GM04503 (cell line): Measurements from ENCODE around the gene DPCD.
"Not testable (repeated sequence)": the region's sequence is repeated elsewhere in the genome, so short reads cannot be mapped to it uniquely, and the experiment has no call there.

Source experiments
- DNase-seq: peaks from one replicate; pipeline ENCODE4 v3.0.0-alpha.2; 2012; ENCODE audit warnings: low read depth

DPCD gene

GRCh38 chr10:101618871-101619270, 30.8 kb downstream of the DPCD start:
- no peak for DNase-seq

- DNase-seq: no peak
Measured at GRCh38 chr10:101619983-101620382, 31.9 kb downstream of the DPCD start.

GRCh38 chr10:101623528-101623927, 35.4 kb downstream of the DPCD start:
- DNase-seq: no peak

GRCh38 chr10:101624526-101625102, 36.5 kb downstream of the DPCD start:
- no peak for DNase-seq

GRCh38 chr10:101625821-101626412, 37.8 kb downstream of the DPCD start:
- no peak for DNase-seq

- DNase-seq: no peak
Measured at GRCh38 chr10:101629837-101630632, 41.9 kb downstream of the DPCD start.

GRCh38 chr10:101630633-101630920, 42.5 kb downstream of the DPCD start:
- DNase-seq: no peak

- no peak for DNase-seq
Measured at GRCh38 chr10:101631821-101632475, 43.8 kb downstream of the DPCD start.

GRCh38 chr10:101633510-101633909, 45.4 kb downstream of the DPCD start:
- DNase-seq: not testable (repeated sequence)

GRCh38 chr10:101639141-101639900, 51.2 kb downstream of the DPCD start:
- no peak for DNase-seq

GRCh38 chr10:101643546-101643945, 55.4 kb downstream of the DPCD start:
- no peak for DNase-seq

GRCh38 chr10:101644002-101644401, 55.9 kb downstream of the DPCD start:
- no peak for DNase-seq

- DNase-seq: no peak
Measured at GRCh38 chr10:101645659-101646058, 57.5 kb downstream of the DPCD start.

- DNase-seq: no peak
Measured at GRCh38 chr10:101646364-101646763, 58.2 kb downstream of the DPCD start.

- DNase-seq: no peak
Measured at GRCh38 chr10:101647255-101647654, 59.1 kb downstream of the DPCD start.

GRCh38 chr10:101649525-101650085, 61.5 kb downstream of the DPCD start:
- no peak for DNase-seq

GRCh38 chr10:101650863-101651262, 62.7 kb downstream of the DPCD start:
- no peak for DNase-seq

GRCh38 chr10:101651336-101651735, 63.2 kb downstream of the DPCD start:
- DNase-seq: no peak

- DNase-seq: no peak
Measured at GRCh38 chr10:101653536-101653935, 65.4 kb downstream of the DPCD start.

- peak; percentile 16 for DNase-seq
Measured at GRCh38 chr10:101655570-101655969, 67.4 kb downstream of the DPCD start.

GRCh38 chr10:101656890-101657289, 68.8 kb downstream of the DPCD start:
- no peak for DNase-seq

- DNase-seq: no peak
Measured at GRCh38 chr10:101658975-101659374, 70.9 kb downstream of the DPCD start.
